Glutamatergic neuron (in vitro differentiated cells): ENCODE data around the gene UPP1. TPM values are rescaled to one million over a fixed set of nuclear protein-coding genes. Genes with fewer than 3 reads are reported as not detected.

Source experiments
- DNase-seq: peaks from one replicate; pipeline ENCODE4 v3.0.0; 2022
- H3K27ac Mint-ChIP-seq: one replicate; pipeline ENCODE4 v1.8.0; 2020; ENCODE audit warnings: mild to moderate bottlenecking, mixed read lengths, inconsistent platforms; ENCODE audit not compliant: unreplicated experiment
- H3K27me3 Mint-ChIP-seq: one replicate; pipeline ENCODE4 v1.8.0; 2020; ENCODE audit warnings: mild to moderate bottlenecking, moderate library complexity, mixed read lengths, inconsistent platforms; ENCODE audit not compliant: unreplicated experiment
- H3K36me3 Mint-ChIP-seq: one replicate; pipeline ENCODE4 v1.8.0; 2020; ENCODE audit warnings: mild to moderate bottlenecking, mixed read lengths, inconsistent platforms; ENCODE audit not compliant: unreplicated experiment
- H3K4me1 Mint-ChIP-seq: one replicate; pipeline ENCODE4 v1.8.0; 2020; ENCODE audit warnings: mild to moderate bottlenecking, low read depth, mixed read lengths, inconsistent platforms; ENCODE audit not compliant: unreplicated experiment
- H3K4me3 Mint-ChIP-seq: one replicate; pipeline ENCODE4 v1.8.0; 2020; ENCODE audit warnings: mild to moderate bottlenecking, mixed read lengths, inconsistent platforms; ENCODE audit not compliant: unreplicated experiment
- H3K9me3 Mint-ChIP-seq: one replicate; pipeline ENCODE4 v1.8.0; 2020; ENCODE audit warnings: mild to moderate bottlenecking, moderate library complexity, mixed read lengths, inconsistent platforms; ENCODE audit not compliant: unreplicated experiment
- CTCF ChIP-seq: fragments of 200-600 bp; sonication (generic); IDR thresholded peaks from one replicate; pipeline ENCODE4 v1.5.0; 2021; ENCODE audit not compliant: partially characterized antibody, unreplicated experiment
- total RNA-seq: library from RNA; stranded (reverse); fragmentation: NEBNext Ultra II Directional; extraction: Animal tissue kit (Norgen Biotek cat#: 25700); gene quantifications from one replicate; pipeline ENCODE4 v1.2.1, GENCODE V29; 2021; ENCODE audit not compliant: unreplicated experiment

UPP1 gene
- total RNA-seq, 1 donor from 2014 or later, result 29.8 TPM

GRCh38 chr7:48096273-48096672, 7.2 kb downstream of the UPP1 start:
- H3K4me3 Mint-ChIP-seq, result no peak overlapping the region
- peaks cover 2% of the 10 kb centered on the region for H3K9me3 Mint-ChIP-seq
- H3K36me3 Mint-ChIP-seq, result no peaks in the 10 kb centered on the region
- no peaks in the 10 kb centered on the region for H3K27me3 Mint-ChIP-seq
- no peak for TF ChIP-seq CTCF
- no peaks in the 10 kb centered on the region for H3K4me1 Mint-ChIP-seq
- H3K27ac Mint-ChIP-seq, result no peak overlapping the region
- no peak for DNase-seq

DNA sequence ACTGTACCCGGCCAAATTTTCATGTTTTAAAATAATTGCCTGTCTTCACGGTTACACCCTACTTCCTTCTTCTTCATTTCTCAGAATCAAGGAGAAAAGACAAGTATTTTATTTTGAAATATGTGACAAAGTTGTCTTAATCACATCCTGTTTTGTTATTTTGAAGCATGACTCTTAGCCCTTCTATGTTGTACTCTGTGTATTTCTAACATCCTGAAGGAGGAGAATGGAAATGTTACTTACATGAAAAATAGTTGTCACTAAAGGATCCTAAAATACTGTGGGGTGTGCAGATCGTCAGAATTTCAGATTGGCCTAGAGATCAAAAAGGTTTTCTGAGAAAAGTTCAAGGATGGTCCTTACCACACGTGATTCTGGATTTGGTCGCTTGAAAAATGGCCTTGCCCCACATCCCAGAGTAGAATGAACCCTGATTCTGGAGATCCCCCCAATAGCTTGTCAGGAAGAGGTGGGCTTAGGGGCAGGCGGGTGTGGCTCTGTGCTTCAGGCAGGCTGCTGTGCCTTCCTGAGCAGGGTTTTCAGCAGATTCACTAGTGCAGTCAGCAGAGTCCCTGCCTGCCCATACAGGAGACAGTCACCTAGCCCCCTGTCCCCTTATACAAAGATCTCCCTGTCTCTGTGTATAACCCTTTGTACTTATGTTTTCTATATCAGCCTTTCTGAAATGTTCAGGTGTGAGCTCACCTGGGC, 8.6 kb downstream of the UPP1 start:
- H3K4me1 Mint-ChIP-seq, result no peaks in the 10 kb centered on the region
- DNase-seq, result no peak
- no peak for TF ChIP-seq CTCF
- H3K27me3 Mint-ChIP-seq, result no peaks in the 10 kb centered on the region
- no peak overlapping the region for H3K4me3 Mint-ChIP-seq
- peaks cover 2% of the 10 kb centered on the region for H3K9me3 Mint-ChIP-seq
- H3K27ac Mint-ChIP-seq, result no peak overlapping the region
- H3K36me3 Mint-ChIP-seq, result peaks cover 9% of the 10 kb centered on the region

GRCh38 chr7:48098846-48099245, 9.8 kb downstream of the UPP1 start:
- Mint-ChIP-seq H3K9me3 (no peaks in the 10 kb centered on the region), H3K36me3 (peaks cover 14% of the 10 kb centered on the region), H3K4me1 (no peaks in the 10 kb centered on the region), H3K27ac (no peak overlapping the region), H3K4me3 (no peak overlapping the region), H3K27me3 (no peaks in the 10 kb centered on the region)
- no peak for TF ChIP-seq CTCF
- no peak for DNase-seq

DNA sequence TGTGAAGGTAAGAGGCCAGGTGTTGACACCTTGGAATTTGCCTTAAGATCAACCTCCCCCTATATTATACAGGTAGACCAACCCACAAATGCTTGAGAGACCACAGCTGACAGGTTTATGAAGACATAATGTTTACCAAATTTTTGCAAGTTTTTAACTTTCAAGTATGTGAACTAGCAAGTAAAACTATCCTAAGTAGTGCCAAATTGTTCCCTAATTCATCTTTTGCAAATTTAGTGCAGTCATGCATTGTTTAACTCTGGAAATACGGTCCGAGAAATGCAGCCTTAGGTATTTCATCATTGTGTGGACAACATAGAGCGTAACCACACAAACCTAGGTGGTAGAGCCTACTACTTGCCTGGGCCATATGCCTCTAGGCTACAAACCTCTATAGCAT, 10.7 kb downstream of the UPP1 start:
- DNase-seq, result no peak
- no peak overlapping the region for H3K27ac Mint-ChIP-seq
- H3K4me3 Mint-ChIP-seq, result no peak overlapping the region
- peaks cover 14% of the 10 kb centered on the region for H3K36me3 Mint-ChIP-seq
- no peaks in the 10 kb centered on the region for H3K27me3 Mint-ChIP-seq
- TF ChIP-seq CTCF, result no peak
- H3K4me1 Mint-ChIP-seq, result no peaks in the 10 kb centered on the region
- H3K9me3 Mint-ChIP-seq, result no peaks in the 10 kb centered on the region

- Mint-ChIP-seq H3K27ac (no peak overlapping the region), H3K4me3 (no peak overlapping the region), H3K36me3 (peaks cover 14% of the 10 kb centered on the region), H3K9me3 (no peaks in the 10 kb centered on the region), H3K4me1 (no peaks in the 10 kb centered on the region), H3K27me3 (no peaks in the 10 kb centered on the region)
- DNase-seq, result no peak
- TF ChIP-seq CTCF, result no peak
Observed at GRCh38 chr7:48101352-48101751, 12.3 kb downstream of the UPP1 start.
